Common myeloid progenitor, CD34-positive (primary cell): Measurements from ENCODE around the gene IVNS1ABP.

Experiments used
- CTCF ChIA-PET: fragments of 350-600 bp; sonication (Branson Sonifier 250); formaldehyde crosslinking; loops from one replicate; lab custom pipeline; 2021; ENCODE audit warnings: antibody characterized with exemption; lab: Charles Lee
- POLR2A ChIA-PET: fragments of 350-600 bp; sonication (Branson Sonifier 250); formaldehyde crosslinking; loops from one replicate; lab custom pipeline; 2021; ENCODE audit warnings: antibody characterized with exemption; lab: Charles Lee
- DNase-seq, 3 donors: peaks; one replicate each; pipeline versions ENCODE4 v3.0.0 to v3.0.0-alpha.2; 2013
- H3K27ac ChIP-seq, 2 experiments: 1 replicate in 1 of 2; 2 replicates in 1 of 2; pipeline ENCODE4 v1.7.0; 2013; ENCODE audit warnings: inconsistent platforms in 2 of 2, low read length in 2 of 2, mild to moderate bottlenecking in 2 of 2, low read depth in 1 of 2, moderate library complexity in 1 of 2; ENCODE audit not compliant: severe bottlenecking in 2 of 2, insufficient read depth in 1 of 2, poor library complexity in 1 of 2
- H3K27me3 ChIP-seq, 5 experiments: replicated peaks in 2 of 5; 1 replicate in 3 of 5; 2 replicates in 2 of 5; pipeline versions ENCODE4 v1.6.1 to v1.7.0; 2013; ENCODE audit warnings: low read length in 4 of 5, mild to moderate bottlenecking in 2 of 5, moderate library complexity in 2 of 5, inconsistent platforms in 1 of 5; ENCODE audit not compliant: insufficient read depth in 5 of 5, control insufficient read depth in 4 of 5
- H3K36me3 ChIP-seq, 4 experiments: 1 replicate in 2 of 4; 2 replicates in 2 of 4; pipeline versions ENCODE4 v1.6.1 to v1.7.0; 2013; ENCODE audit warnings: low read length in 3 of 4, control low read depth in 1 of 4, mild to moderate bottlenecking in 1 of 4; ENCODE audit not compliant: control insufficient read depth in 4 of 4, insufficient read depth in 4 of 4
- H3K4me1 ChIP-seq, 4 experiments: 1 replicate in 3 of 4; 2 replicates in 1 of 4; pipeline versions ENCODE4 v1.6.1 to v1.7.1; 2013; ENCODE audit warnings: low read length in 3 of 4, mild to moderate bottlenecking in 3 of 4, control low read depth in 1 of 4, inconsistent platforms in 1 of 4, moderate library complexity in 1 of 4; ENCODE audit not compliant: control insufficient read depth in 4 of 4, insufficient read depth in 4 of 4; ENCODE audit errors: control extremely low read depth in 1 of 4
- H3K4me3 ChIP-seq, 7 experiments: 1 replicate in 4 of 7; 2 replicates in 3 of 7; pipeline versions ENCODE4 v1.5.1 to v1.7.0; 2013; ENCODE audit warnings: mild to moderate bottlenecking in 7 of 7, low read length in 6 of 7, moderate library complexity in 6 of 7, inconsistent platforms in 2 of 7, low read depth in 2 of 7, control low read depth in 1 of 7; ENCODE audit not compliant: insufficient read depth in 4 of 7, control insufficient read depth in 1 of 7; ENCODE audit errors: extremely low read depth in 1 of 7
- H3K9me3 ChIP-seq, 5 experiments: 1 replicate in 4 of 5; 2 replicates in 1 of 5; pipeline versions ENCODE4 v1.6.1 to v1.7.1; 2013; ENCODE audit warnings: low read length in 4 of 5, mild to moderate bottlenecking in 2 of 5, inconsistent platforms in 1 of 5, low read depth in 1 of 5, moderate library complexity in 1 of 5; ENCODE audit not compliant: control insufficient read depth in 4 of 5, insufficient read depth in 2 of 5; ENCODE audit errors: control extremely low read depth in 1 of 5
- WGBS: methylation state at CpG from one replicate; pipeline ENCODE4 v1.1.5; 2013; ENCODE audit not compliant: insufficient coverage; 5-methylcytosine and 5-hydroxymethylcytosine counted together

Gene IVNS1ABP

GRCh38 chr1:185300152-185300551 is 16.9 kb downstream of the IVNS1ABP start:
- Histone ChIP-seq H3K27me3 (no peaks in the 10 kb centered on the region), H3K36me3 (peaks cover 34 to 88% (median 62%) of the 10 kb centered on the region in 4 experiments), H3K9me3 (no peaks in the 10 kb centered on the region), H3K4me1 (no peaks in the 10 kb centered on the region), H3K27ac (no peak overlapping the region), H3K4me3 (no peak overlapping the region)
- DNase-seq, result no peak
- WGBS, result 100% methylated on average over 2 of the region's 6 CpGs
- POLR2A ChIA-PET, result no interaction called here
- CTCF ChIA-PET, result interaction anchor here (1.9 kb wide), 1 partner anchor 14 kb away, joined by 8 read pairs; no protein-coding TSS in a partner anchor

DNA sequence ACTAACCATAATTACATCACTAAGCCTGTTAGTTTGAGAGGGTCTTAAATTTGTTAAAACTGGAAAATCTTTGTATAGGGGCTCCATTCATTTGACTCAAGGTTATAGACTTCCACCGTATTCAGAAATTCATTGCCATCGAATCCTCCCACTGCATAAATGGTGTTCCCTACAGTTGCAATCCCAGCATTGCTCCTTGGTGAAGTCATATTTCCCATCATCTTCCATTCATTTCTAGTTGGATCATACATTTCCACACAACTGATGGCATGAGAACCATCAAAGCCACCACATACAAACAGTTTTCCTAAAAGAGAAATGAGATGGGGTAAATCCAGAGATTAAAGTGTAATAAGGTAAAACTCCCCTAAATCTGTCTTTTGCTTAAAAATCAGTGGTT is 19.1 kb downstream of the IVNS1ABP start:
- Histone ChIP-seq H3K4me1 (peaks cover 0 to under 1% (median under 1%) of the 10 kb centered on the region in 4 experiments), H3K4me3 (no peak overlapping the region), H3K36me3 (peaks cover 27 to 78% (median 51%) of the 10 kb centered on the region in 4 experiments), H3K27me3 (no peaks in the 10 kb centered on the region), H3K27ac (no peak overlapping the region), H3K9me3 (no peaks in the 10 kb centered on the region)
- ChIA-PET POLR2A (no interaction called here), CTCF (no interaction called here)
- no peak for DNase-seq
- WGBS, result 95% methylated on average over 2 of the region's 2 CpGs

GRCh38 chr1:185295091-185295490 is 22.0 kb downstream of the IVNS1ABP start:
- H3K4me1 ChIP-seq, result peaks cover 8 to 22% (median 16%) of the 10 kb centered on the region in 4 experiments
- no peak overlapping the region for H3K4me3 ChIP-seq
- peaks cover 8 to 53% (median 33%) of the 10 kb centered on the region in 4 experiments for H3K36me3 ChIP-seq
- POLR2A ChIA-PET, result no interaction called here
- CTCF ChIA-PET, result no interaction called here
- H3K27me3 ChIP-seq, result no peaks in the 10 kb centered on the region
- no peak for DNase-seq
- no peak overlapping the region for H3K27ac ChIP-seq
- H3K9me3 ChIP-seq, result no peaks in the 10 kb centered on the region

DNA sequence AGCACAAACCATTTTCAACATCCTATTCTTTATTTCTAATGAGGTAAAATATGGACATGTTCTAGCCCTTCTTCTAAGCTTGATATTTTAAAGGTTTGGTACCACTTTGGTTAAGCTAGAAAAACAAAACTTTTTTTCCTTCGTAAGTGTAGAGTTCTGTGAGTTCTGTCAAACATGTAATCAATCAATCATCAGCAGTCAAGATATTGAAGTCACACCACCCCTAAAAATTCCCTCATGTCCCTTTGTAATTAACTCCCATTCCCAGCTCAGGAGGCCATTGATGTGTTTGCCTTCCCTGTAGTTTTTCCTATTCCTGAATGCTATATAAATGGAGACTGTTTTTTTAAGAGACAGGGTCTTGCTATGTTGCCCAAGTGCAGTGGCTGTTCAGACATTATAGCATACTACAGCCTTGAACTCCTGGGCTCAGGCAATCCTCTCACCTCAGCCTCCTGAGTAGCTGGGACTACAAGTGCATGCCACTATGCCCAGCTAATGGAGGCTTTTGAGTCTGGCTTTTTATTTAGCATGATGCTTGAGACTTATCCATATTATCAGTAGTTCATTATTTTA is 23.0 kb downstream of the IVNS1ABP start:
- no CpG with 5 or more reads among the region's 1 CpG for WGBS
- CTCF ChIA-PET, result interaction anchor here (1.0 to 3.2 kb wide), 4 partner anchors 12 to 376 kb away, joined by 5 to 18 read pairs (median 6); partner anchors contain the start of gene IVNS1ABP
- Histone ChIP-seq H3K27me3 (no peaks in the 10 kb centered on the region), H3K36me3 (peaks cover 7 to 43% (median 25%) of the 10 kb centered on the region in 4 experiments), H3K4me1 (peaks cover 8 to 22% (median 16%) of the 10 kb centered on the region in 4 experiments), H3K9me3 (no peaks in the 10 kb centered on the region), H3K4me3 (no peak overlapping the region), H3K27ac (no peak overlapping the region)
- no peak for DNase-seq
- POLR2A ChIA-PET, result interaction anchor here (1.0 kb wide), 1 partner anchor 13 kb away, joined by 3 read pairs; no protein-coding TSS in a partner anchor

DNA sequence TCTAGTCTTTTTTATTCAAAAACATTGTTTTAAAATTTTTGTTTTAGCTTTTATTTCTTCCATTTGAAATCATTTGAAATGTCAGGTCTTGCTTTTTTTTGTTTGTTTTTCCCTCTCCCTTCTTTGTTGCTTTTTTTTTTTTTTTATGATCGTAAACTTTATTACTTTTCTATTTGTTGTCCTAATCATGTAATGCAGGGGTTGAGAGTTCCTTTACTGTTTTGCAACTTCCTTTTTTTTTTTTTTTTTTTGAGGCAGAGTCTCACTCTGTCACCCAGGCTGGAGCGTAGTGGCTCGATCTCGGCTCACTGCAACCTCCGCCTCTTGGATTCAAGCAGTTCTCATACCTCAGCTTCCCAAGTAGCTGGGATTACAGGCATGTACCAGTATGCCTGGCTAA is 24.8 kb downstream of the IVNS1ABP start:
- Histone ChIP-seq H3K27ac (no peak overlapping the region), H3K4me3 (peak overlapping the region in 1 of 7 experiments; percentile 7), H3K9me3 (no peaks in the 10 kb centered on the region), H3K27me3 (no peaks in the 10 kb centered on the region), H3K36me3 (peaks cover 5 to 25% (median 15%) of the 10 kb centered on the region in 4 experiments), H3K4me1 (peaks cover 8 to 22% (median 16%) of the 10 kb centered on the region in 4 experiments)
- WGBS, result no CpG with 5 or more reads among the region's 5 CpGs
- CTCF ChIA-PET, result interaction anchor here (1.2 to 3.2 kb wide), 5 partner anchors 9 to 379 kb away, joined by 3 to 18 read pairs (median 4); no protein-coding TSS in a partner anchor
- peak; percentile 31 to 72 (median 55) for DNase-seq
- POLR2A ChIA-PET, result interaction anchor here (0.6 to 0.9 kb wide), 2 partner anchors 22 to 90 kb away, joined by 3 read pairs; no protein-coding TSS in a partner anchor

GRCh38 chr1:185291652-185292051 is 25.4 kb downstream of the IVNS1ABP start:
- Histone ChIP-seq H3K36me3 (peaks cover 4 to 19% (median 12%) of the 10 kb centered on the region in 4 experiments), H3K4me1 (peaks cover 8 to 22% (median 16%) of the 10 kb centered on the region in 4 experiments), H3K27ac (no peak overlapping the region), H3K4me3 (peak overlapping the region in 1 of 7 experiments; percentile 13), H3K9me3 (no peaks in the 10 kb centered on the region), H3K27me3 (no peaks in the 10 kb centered on the region)
- CTCF ChIA-PET, result interaction anchor here (1.3 to 3.2 kb wide), 3 partner anchors 14 to 379 kb away, joined by 4 to 18 read pairs (median 8); no protein-coding TSS in a partner anchor
- POLR2A ChIA-PET, result interaction anchor here (0.9 kb wide), 1 partner anchor 23 kb away, joined by 3 read pairs; no protein-coding TSS in a partner anchor
- WGBS, result 0% methylated on average over 1 of the region's 1 CpG
- peak; percentile 71 to 95 (median 93) for DNase-seq

- peak in 2 of 3 donors; percentile 61 to 67 for DNase-seq
- ChIA-PET CTCF (interaction anchor here (1.3 to 3.2 kb wide), 2 partner anchors 15 to 380 kb away, joined by 4 to 18 read pairs; no protein-coding TSS in a partner anchor), POLR2A (no interaction called here)
- H3K9me3 ChIP-seq, result no peaks in the 10 kb centered on the region
- WGBS, result no CpG with 5 or more reads among the region's 1 CpG
- peaks cover 8 to 22% (median 16%) of the 10 kb centered on the region in 4 experiments for H3K4me1 ChIP-seq
- peaks cover under 1 to 14% (median 8%) of the 10 kb centered on the region in 4 experiments for H3K36me3 ChIP-seq
- H3K27me3 ChIP-seq, result no peaks in the 10 kb centered on the region
- H3K4me3 ChIP-seq, result no peak overlapping the region
- H3K27ac ChIP-seq, result no peak overlapping the region
Measured at GRCh38 chr1:185291159-185291558, 25.9 kb downstream of the IVNS1ABP start.
